ENCODE results near the gene ZNF776. TPM values are rescaled to one million over a fixed set of nuclear protein-coding genes. Genes with fewer than 3 reads are reported as not detected.

Gene ZNF776
- total RNA-seq, 4 donors from 2014 or later: 12.1 to 14.9 (median 13.3) TPM

GRCh38 chr19:57709616-57710015 is 37.0 kb upstream of the ZNF776 start:
- TF ChIP-seq EP300 (IDR thresholded peaks at IDR 0.05) (no peak), POLR2A (IDR thresholded peaks at IDR 0.05) (no peak), POLR2AphosphoS5 (IDR thresholded peaks at IDR 0.05) (no peak), CTCF (IDR thresholded peaks at IDR 0.05) (no peak)
- Histone ChIP-seq H3K4me3 (peak overlapping the region; percentile 67 to 71), H3K27ac (peak overlapping the region; percentile 75 to 92 (median 86)), H3K9me3 (peaks cover 0 to 100% (median 0%) of the 10 kb centered on the region in 3 donors), H3K36me3 (peaks cover 0 to 32% of the 10 kb centered on the region in 2 donors), H3K4me1 (peaks cover 0 to 38% (median 0%) of the 10 kb centered on the region in 3 donors), H3K27me3 (no peaks in the 10 kb centered on the region)
- 27 to 44% methylated on average over 12 to 15 of the region's 15 CpGs for WGBS, 2 donors (ENCODE audit: low coverage in 1 of 2)
- ATAC-seq: no peak

- Histone ChIP-seq H3K36me3 (peaks cover 0 to 22% of the 10 kb centered on the region in 2 donors), H3K9me3 (peaks cover 0 to 100% (median 0%) of the 10 kb centered on the region in 3 donors), H3K27me3 (no peaks in the 10 kb centered on the region), H3K4me1 (peaks cover 0 to 11% (median 0%) of the 10 kb centered on the region in 3 donors), H3K4me3 (no peak overlapping the region), H3K27ac (no peak overlapping the region)
- ATAC-seq: no peak
- 67 to 70% methylated on average over 1 of the region's 1 CpG for WGBS, 2 donors (ENCODE audit: low coverage in 1 of 2)
- TF ChIP-seq POLR2AphosphoS5 (IDR thresholded peaks at IDR 0.05) (no peak), EP300 (IDR thresholded peaks at IDR 0.05) (no peak), POLR2A (IDR thresholded peaks at IDR 0.05) (no peak), CTCF (IDR thresholded peaks at IDR 0.05) (no peak)
These were observed 34.4 kb upstream of the ZNF776 start for GRCh38 chr19:57712222-57712621.

GRCh38 chr19:57719424-57719823 is 27.2 kb upstream of the ZNF776 start:
- no peak for TF ChIP-seq POLR2A (IDR thresholded peaks at IDR 0.05)

GRCh38 chr19:57719901-57720519 is 26.6 kb upstream of the ZNF776 start:
- peaks cover 10 to 65% of the 10 kb centered on the region in 2 donors for H3K36me3 ChIP-seq
- no peak for ATAC-seq
- WGBS, 2 donors (ENCODE audit: low coverage in 1 of 2): 100% methylated on average over 2 of the region's 4 CpGs; no CpG with 5 or more reads in 1 of the 2 donors
- H3K27me3 ChIP-seq: no peaks in the 10 kb centered on the region
- TF ChIP-seq CTCF (IDR thresholded peaks at IDR 0.05) (no peak), POLR2AphosphoS5 (IDR thresholded peaks at IDR 0.05) (no peak)
- no peak overlapping the region for H3K27ac ChIP-seq
- peaks cover 0 to 99% (median 2%) of the 10 kb centered on the region in 3 donors for H3K9me3 ChIP-seq
- H3K4me3 ChIP-seq: no peak overlapping the region
- peaks cover 0 to 8% (median 0%) of the 10 kb centered on the region in 3 donors for H3K4me1 ChIP-seq

More at GRCh38 chr19:57719424-57719823, 27.2 kb upstream of the ZNF776 start:
- H3K4me3 ChIP-seq: no peak overlapping the region
- H3K9me3 ChIP-seq: peaks cover 0 to 99% (median 2%) of the 10 kb centered on the region in 3 donors
- ATAC-seq: no peak
- no peaks in the 10 kb centered on the region for H3K27me3 ChIP-seq
- peaks cover 0 to 5% (median 0%) of the 10 kb centered on the region in 3 donors for H3K4me1 ChIP-seq
- peaks cover 10 to 70% of the 10 kb centered on the region in 2 donors for H3K36me3 ChIP-seq
- H3K27ac ChIP-seq: no peak overlapping the region

GRCh38 chr19:57720878-57721277 is 25.7 kb upstream of the ZNF776 start:
- TF ChIP-seq EP300 (IDR thresholded peaks at IDR 0.05): no peak
- TF ChIP-seq POLR2A (IDR thresholded peaks at IDR 0.05): no peak
- TF ChIP-seq CTCF (IDR thresholded peaks at IDR 0.05): no peak
- H3K27me3 ChIP-seq: no peaks in the 10 kb centered on the region
- ATAC-seq: no peak
- no peak overlapping the region for H3K27ac ChIP-seq
- peaks cover 10 to 64% of the 10 kb centered on the region in 2 donors for H3K36me3 ChIP-seq
- H3K4me3 ChIP-seq: no peak overlapping the region
- H3K9me3 ChIP-seq: peaks cover 0 to 99% (median 2%) of the 10 kb centered on the region in 3 donors
- peaks cover 0 to 15% (median 0%) of the 10 kb centered on the region in 3 donors for H3K4me1 ChIP-seq
- 96 to 98% methylated on average over 7 to 10 of the region's 10 CpGs for WGBS, 2 donors (ENCODE audit: low coverage in 1 of 2)
